NCI-H2107 treated with DMSO at 0.1 percent for 48 hours (cell line): ENCODE data around the gene PPARA.

Experiments used
- DNase-seq: peaks from one replicate; lab custom pipeline; 2025; ENCODE audit not compliant: unreplicated experiment; lab: John Stamatoyannopoulos, UW

PPARA gene

GRCh38 chr22:46202897-46203600 lies 52.7 kb downstream of the PPARA start:
- DNase-seq = no peak

DNA sequence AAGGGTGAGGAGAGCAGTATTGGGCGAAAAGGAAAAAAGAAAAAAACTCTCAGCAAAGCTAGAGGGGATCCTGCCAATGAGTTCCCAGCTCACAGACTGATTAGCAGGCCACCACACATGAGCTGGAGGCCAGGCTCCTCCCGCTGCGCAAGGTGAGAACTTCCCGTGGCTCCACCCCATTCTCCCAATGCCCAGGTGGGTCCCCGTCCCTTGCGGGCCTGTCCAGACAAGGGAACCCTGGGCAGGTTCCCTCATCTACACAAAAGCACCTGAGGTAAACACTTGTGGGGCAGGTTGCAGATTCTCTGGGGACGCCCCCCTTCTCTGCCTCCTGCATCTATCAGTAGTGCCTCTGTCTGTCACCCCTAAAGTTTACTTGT lies 53.3 kb downstream of the PPARA start:
- no peak for DNase-seq

DNA sequence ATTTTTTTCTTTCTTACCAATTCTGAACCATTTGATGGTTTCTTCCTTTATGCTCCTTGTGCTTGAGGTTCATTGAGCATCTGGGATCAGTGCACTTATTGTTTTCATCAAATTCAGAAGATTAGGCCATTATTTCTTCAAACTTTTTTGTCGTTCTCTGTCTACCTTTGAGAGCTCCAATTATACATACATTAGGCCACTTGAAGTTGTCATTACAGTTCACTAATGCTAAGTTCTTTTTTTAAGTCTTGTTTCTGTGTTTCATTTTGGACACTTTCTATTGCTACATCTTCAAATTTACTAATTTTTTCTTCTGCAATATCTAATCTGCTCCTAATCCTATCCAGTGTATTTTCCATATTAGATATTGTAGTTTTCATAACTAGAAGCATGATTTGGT lies 58.9 kb downstream of the PPARA start:
- no peak for DNase-seq

DNA sequence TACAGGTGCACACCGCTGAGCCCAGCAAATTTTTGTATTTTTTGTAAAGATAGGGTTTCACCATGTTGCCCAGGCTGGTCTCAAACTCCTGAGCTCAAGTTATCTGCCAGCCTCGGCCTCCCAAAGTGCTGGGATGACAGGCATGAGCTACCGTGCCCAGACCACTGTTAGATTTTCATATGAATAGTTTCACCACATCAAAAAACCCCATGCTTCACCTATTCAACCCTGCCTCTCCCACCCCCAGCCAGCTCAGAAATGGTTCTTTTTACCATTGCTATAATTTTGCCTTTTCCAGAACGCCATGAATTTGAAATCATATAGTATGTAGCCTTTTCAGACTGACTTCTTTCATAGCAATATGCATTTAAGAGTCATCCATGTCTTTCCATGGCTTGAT lies 61.9 kb downstream of the PPARA start:
- no peak for DNase-seq

GRCh38 chr22:46213052-46213451 lies 62.7 kb downstream of the PPARA start:
- no peak for DNase-seq

GRCh38 chr22:46214149-46214548 lies 63.8 kb downstream of the PPARA start:
- DNase-seq = no peak

DNA sequence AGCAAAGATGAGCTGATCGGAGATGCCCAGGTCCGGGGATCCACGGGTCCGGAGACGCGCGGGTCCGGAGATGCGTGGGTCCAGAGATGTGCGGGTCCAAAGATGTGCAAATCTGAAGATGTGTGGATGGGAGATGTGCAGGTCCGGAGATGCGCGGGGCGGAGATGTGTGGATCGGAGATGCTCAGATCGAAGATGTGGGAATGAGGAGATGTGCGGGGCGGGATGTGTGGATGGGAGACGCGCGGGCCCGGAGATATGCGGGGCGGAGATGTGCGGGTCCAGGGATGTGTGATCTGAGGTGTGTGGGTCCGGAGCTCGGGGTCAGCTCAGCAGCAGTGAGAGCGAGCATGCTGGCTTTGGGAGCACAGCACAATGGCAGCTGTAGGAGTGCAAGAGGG lies 64.3 kb downstream of the PPARA start:
- DNase-seq = no peak

- DNase-seq = peak; percentile 19
Observed at GRCh38 chr22:46219636-46220035, 69.3 kb downstream of the PPARA start.

DNA sequence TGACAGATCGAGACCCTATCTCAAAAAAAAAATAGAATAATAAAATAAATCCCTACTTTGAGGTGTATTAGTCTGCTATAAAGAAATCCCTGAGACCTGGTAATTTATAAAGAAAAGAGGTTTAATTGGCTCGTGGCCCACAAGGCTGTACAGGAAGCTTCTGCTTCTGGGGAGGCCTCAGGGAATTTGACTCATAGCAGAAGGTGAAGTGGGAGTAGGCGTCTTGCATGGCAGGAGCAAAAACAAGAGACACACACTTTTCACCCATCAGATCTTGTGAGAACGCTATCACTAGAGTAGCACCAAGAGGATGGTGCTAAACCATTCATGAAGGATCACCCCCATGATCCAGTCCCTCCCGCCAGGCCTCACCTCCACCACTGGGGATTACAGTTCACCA lies 70.6 kb downstream of the PPARA start:
- no peak for DNase-seq

- DNase-seq = no peak
Observed at GRCh38 chr22:46224044-46224897, 73.9 kb downstream of the PPARA start.

- DNase-seq = no peak
Observed at GRCh38 chr22:46224898-46225290, 74.6 kb downstream of the PPARA start.

DNA sequence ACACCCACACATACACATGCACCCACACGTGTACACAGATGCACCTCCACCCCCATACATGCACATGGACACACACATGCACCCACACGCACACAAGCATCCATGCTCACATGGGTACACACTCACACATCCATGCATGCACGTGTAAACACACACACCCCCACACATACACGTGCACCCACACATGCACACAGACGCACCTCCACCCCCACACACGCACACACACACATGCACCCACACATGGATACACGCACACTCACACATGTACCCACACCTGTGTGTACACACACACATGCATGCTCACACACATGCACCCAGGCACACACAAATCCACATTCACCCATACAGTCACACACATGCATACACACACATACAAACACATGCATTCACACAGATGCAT lies 75.3 kb downstream of the PPARA start:
- no peak for DNase-seq

GRCh38 chr22:46226577-46226976 lies 76.3 kb downstream of the PPARA start:
- no peak for DNase-seq

- DNase-seq = no peak
Observed at GRCh38 chr22:46229701-46230100, 79.4 kb downstream of the PPARA start.

GRCh38 chr22:46230262-46230901 lies 80.1 kb downstream of the PPARA start:
- no peak for DNase-seq

DNA sequence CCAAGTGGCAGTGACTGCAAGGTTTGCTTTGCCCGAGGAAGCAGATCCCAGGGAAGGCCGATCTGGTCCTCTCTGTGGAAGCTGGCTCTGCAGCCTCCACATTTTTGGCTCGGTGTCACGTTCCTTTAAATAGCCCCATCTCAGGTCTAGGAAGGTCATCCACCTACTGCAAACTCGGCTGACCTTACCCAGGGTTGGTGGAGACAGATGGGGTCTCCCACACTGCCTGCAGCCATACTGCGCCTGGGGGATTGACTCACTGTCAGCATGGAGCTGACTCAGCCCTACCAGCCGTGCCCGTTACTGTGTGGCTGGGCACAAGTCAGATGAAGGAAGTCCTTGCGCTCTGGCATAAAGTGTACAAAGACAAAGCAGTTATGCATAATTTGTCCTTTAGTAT lies 82.9 kb downstream of the PPARA start:
- no peak for DNase-seq

DNA sequence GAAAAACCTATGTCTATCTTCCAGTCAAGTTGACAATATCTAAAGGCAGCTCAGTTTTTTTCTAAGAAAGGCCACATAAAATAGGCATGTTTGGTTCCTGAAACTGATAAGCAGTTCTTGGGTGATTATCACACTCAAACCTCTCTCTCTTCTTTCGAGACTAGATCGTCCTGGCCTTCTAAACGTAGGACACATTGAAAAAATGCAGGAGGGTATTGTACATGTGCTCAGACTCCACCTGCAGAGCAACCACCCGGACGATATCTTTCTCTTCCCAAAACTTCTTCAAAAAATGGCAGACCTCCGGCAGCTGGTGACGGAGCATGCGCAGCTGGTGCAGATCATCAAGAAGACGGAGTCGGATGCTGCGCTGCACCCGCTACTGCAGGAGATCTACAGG lies 84.6 kb downstream of the PPARA start:
- no peak for DNase-seq

GRCh38 chr22:46237453-46238124 lies 87.3 kb downstream of the PPARA start:
- no peak for DNase-seq

- no peak for DNase-seq
Observed at GRCh38 chr22:46238541-46238940, 88.2 kb downstream of the PPARA start.

- no peak for DNase-seq
Observed at GRCh38 chr22:46239261-46240048, 89.1 kb downstream of the PPARA start.

GRCh38 chr22:46240073-46240472 lies 89.7 kb downstream of the PPARA start:
- no peak for DNase-seq
